ENCODE measurements around the gene PTPRG.

- TF ChIP-seq CTCF (conservative IDR thresholded peaks at IDR 0.05) (no peak), ZFX (IDR thresholded peaks at IDR 0.05) (no peak)
Measured at GRCh38 chr3:61862614-61863289, 301.4 kb downstream of the PTPRG start.
